ENCODE measurements around the gene SPRTN.
"Not testable (repeated sequence)": the region's sequence is repeated elsewhere in the genome, so short reads cannot be mapped to it uniquely, and the experiment has no call there.

The SPRTN gene

DNA sequence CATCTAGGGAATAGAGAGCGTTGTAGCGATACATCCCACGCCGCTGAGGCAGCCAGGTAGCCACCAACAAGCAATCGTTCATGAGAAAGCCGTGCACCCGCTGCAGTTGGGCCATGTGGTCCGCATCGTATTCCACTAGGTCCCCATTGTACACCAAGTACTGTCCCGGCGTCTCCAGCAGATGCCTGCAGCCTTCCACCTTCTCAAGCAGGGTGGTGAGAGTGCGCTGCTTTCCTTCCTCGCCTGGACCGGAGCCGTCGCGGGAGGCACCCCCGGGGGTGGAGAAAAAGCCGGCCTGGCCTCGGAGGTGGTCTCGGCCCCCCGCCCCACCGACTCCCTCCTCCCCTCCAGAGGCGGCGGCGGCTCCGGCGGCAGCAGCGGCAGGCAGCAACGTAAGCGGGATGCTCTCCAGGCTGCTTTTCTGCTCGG, 1.0 kb upstream of the SPRTN start:
- DNase-seq, result no peak

DNA sequence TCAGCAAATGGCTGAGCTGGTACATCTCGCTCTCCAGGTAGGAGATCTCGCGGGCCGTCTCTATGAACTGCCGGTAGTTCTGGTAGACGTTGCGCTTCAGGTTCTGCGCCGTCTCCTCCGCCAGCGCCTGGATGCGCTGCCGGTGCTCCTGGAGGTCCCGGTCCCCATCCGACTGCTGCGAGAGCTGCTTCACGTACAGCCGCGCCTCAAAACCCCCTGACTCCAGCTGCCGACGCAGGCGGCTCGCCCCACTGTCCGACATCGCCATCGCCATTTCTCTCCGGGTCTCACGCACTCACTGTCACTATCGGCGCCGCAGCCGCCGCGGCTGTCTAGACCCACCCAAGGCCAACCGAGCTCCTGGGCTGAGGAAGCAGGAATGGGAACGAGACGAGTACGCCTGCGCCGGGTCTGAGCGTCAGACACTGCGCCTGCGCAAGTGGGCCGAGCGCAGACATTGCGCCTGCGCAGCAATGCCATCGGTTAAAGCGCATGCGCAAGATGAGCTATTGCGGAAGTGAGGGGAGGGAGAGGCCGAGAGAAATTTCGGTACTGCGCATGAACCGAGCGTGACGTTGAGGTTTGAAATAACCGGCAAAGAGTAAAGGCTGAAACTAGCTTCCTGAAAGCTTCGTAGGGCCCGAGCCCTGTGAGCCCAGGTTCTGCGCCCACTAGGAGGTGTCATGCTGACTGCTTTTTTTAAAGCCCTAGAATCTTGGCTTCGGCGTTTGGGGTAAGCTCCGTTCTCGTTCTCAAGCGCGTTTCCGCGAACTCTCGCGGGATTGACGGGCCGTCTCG, 422 bp upstream of the SPRTN start, which contains the start of gene EXOC8:
TSS of gene EXOC8 (minus strand) at position 381 of the 798 bp plus-strand sequence. CDS start at position 274, 107 bp downstream.
- peak; percentile 97 for DNase-seq

- no peak for DNase-seq
Measured at GRCh38 chr1:231340328-231341013, 2.4 kb downstream of the SPRTN start.

DNA sequence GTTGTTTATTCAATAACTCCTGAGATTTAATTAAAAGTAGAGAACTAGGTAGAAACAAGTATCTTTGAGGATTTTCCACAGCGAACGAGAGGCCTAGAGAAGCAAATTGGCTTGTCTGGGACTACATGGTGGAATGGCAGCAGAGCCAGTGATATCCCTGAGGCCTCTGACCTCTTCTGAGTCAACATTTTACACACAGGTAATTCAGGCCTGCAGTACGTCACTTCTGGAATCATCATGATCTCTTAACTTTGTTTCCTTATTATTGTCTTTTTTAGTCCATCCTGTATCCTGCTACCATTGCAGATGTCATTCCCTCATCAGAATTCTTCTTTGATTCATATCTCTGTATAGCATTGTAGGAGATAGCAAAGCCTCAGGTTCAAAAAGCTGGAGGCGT, 9.9 kb downstream of the SPRTN start:
- DNase-seq, result no peak

DNA sequence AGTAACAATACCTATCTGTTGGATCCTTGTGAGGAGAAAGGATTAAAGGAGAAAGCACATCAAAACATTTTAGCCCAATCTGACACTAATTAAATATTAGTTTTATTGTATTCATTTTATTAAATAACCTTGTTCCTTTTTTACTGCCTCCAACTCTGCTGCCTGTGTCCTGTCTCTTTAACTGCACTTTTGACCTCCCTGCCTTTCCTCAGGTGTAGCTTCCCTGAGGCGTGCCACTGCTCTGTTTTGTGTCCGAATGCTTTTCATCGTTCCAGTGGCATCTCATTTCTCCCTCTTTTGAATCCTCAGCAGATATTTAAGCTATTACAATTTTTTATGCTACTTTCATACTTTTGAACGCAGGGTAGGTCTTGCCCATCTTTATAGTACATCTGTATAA, 10.3 kb downstream of the SPRTN start:
- DNase-seq, result no peak

DNA sequence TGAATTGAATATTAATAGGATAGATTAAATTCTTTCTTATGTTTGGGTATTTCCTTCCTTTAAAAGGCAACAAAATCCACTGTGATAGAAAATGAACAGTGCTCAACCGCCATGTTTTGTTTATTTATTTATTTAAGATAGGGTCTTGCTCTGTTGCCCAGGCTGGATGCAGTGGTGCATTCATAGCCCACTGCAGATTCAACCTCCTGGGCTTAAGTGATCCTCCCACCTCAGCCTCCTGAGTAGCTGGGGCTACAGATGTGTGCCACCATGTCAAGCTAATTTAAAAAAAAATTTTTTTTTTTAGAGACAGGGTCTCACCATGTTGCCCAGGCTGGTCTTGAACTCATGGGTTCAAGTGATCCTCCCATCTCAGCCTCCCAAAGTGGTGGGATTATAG, 10.8 kb downstream of the SPRTN start:
- DNase-seq, result not testable (repeated sequence)

DNA sequence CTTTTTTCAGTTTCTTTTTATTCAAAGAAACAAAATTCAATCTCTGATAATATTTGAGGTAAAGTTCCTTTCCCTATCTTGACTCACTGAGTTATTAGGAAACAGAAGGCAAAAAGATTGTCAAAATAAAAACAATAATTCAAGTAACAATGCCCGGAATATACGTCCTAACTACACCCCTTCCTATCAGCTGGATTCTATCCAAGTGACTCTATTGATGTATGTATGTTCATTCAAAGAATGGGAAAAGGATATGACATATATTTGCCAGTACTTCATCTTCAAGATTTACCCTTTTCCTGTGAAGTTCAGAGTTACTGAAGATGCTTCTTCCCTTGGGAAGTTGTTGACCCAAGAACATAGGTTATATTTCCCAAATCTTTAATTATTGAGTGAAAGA, 13.7 kb downstream of the SPRTN start:
- DNase-seq, result no peak

DNA sequence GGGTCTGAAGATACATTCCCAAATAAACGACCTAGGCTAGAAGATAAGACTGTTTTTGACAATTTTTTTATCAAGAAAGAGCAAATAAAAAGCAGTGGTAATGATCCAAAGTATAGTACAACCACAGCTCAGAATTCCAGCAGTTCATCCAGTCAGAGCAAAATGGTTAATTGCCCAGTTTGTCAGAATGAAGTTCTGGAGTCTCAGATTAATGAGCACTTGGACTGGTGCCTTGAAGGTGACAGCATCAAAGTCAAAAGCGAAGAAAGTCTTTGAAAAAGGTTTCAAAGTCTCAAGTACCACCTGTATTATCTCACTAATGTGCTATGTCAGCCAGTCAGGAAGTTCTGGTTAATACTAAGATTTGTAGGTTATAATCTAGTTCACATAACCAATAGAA, 15.0 kb downstream of the SPRTN start:
- DNase-seq, result no peak

DNA sequence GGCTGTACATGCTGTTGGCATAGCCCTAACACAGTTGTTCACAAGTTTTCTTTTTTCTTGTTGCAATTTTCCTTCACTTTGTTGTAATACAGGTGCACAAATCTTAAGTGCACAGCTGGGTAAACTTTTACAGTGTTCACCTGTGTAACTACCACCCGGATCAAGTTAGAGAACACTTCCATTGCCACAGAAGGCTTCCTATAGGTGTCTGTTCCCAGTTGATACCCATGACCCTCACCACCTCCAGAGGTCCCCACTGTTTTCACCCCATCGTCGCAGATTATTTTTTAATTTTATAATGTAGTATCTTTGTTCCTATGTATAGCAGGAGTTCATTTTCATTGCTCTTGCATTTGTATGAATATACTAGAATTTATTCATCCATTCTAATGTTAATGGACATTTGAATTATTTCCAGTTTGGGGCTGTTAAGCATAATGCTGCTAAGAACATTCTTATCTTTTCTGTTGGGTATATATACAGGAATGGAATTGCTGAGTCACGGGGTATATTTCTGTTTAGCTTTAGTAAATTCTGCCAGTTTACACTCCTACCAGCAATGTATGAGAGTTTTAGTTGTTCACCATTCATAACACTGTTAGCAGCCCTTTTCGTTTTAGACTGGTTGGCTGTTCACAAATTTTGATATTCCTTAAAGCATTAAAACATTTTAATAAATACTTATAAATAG, 16.4 kb downstream of the SPRTN start:
- no peak for DNase-seq

- no peak for DNase-seq
Measured at GRCh38 chr1:231355171-231355570, 17.1 kb downstream of the SPRTN start.

- DNase-seq, result no peak
Measured at GRCh38 chr1:231357187-231357772, 19.2 kb downstream of the SPRTN start.

DNA sequence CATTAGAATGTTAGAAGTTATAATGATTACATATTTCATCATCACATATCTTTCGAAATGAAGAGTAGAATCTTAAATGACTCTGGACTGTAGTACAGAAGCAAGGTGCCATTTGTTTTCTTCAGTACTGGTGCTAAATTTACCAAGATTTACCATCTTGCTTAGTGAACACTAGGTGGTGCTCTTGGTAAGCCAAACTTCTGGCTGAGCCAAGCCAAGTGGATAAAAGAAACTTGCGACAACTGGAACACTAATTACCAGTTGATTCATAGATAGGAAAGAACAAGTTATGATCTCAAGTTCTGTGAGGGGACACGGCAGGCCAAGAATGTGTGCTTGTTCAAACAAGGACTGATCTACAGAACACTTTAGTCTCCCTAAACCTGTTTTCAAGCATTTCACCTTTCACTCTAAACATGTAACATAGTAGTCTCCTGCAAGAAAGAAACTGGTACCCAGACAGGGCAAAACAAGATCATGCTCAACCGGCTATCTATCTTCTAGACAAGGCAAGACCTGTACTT, 19.8 kb downstream of the SPRTN start:
- DNase-seq, result no peak

DNA sequence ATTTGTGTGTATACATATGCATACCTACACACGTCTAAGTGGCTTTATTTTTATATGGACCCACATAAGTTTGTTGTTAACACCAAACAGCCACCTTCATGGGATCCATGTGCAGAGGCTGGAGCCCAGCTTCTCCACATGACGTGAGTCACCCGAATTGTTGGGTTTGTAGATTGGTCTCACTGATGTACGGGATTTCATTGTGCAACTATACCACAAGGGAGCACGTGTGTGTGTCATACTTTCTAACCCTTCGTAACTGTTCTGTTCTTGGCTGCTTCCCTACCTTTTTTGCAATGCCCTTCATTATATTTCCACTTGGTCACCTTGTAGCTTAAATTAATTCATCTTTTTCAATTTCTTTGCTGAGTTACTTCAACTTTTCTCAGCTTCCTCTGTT, 21.0 kb downstream of the SPRTN start:
- no peak for DNase-seq

- no peak for DNase-seq
Measured at GRCh38 chr1:231362325-231362724, 24.2 kb downstream of the SPRTN start.

- DNase-seq, result no peak
Measured at GRCh38 chr1:231363624-231364023, 25.5 kb downstream of the SPRTN start.

- no peak for DNase-seq
Measured at GRCh38 chr1:231364192-231364591, 26.1 kb downstream of the SPRTN start.

GRCh38 chr1:231369282-231369681, 31.2 kb downstream of the SPRTN start:
- no peak for DNase-seq

DNA sequence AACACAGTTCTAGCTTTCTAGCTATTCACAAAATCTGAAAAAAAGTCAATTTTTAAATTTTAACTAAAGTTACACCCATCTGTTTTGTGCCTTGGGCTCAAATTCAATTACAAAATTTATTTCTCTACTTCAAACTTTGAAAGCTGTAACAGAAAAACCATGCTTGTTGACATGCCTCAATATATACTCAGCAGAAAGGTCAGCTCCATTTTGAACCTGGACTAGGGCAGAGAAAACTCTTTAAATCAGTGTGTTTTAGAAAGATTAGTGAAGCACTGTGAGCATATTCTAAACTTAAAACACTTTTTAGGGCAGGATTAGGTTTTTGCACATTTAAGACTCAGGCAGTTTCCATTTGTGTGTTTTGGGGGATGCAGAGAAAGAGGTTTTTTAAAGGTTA, 34.4 kb downstream of the SPRTN start:
- DNase-seq, result no peak

GRCh38 chr1:231374394-231374793, 36.3 kb downstream of the SPRTN start:
- DNase-seq, result no peak

DNA sequence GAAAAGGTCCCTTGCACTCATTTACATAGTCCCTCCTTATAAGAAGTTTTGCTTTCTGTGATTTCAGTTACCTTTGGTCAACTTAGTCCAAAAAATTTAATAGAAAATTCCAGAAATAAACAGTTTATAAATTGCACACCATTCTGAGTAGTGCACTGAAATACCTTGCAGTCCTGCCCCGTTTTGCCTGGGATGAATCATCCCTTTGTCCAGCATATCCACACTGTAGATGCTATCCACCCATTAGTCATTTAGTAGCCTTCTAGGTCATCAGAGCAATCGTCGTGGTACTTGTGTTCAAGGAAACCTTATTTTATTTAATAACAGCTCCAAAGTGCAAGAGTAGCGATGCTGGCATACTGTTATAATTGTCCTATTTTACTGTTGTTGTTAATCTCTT, 38.0 kb downstream of the SPRTN start:
- no peak for DNase-seq

- peak; percentile 29 for DNase-seq
Measured at GRCh38 chr1:231376875-231377549, 38.9 kb downstream of the SPRTN start.

GRCh38 chr1:231381729-231382128, 43.6 kb downstream of the SPRTN start:
- no peak for DNase-seq

- no peak for DNase-seq
Measured at GRCh38 chr1:231382426-231382825, 44.3 kb downstream of the SPRTN start.

Data from activated CD4-positive, alpha-beta T cell treated with anti-CD3 and anti-CD28 coated beads for 48 hours (primary cell).